GM12878 (cell line): Measurements from ENCODE around the gene C1QTNF8. TPM values are rescaled to one million over a fixed set of nuclear protein-coding genes. Genes with fewer than 3 reads are reported as not detected.

Experiments
- ATAC-seq: fragments of 200-7000 bp; cut with Tn5 transposase; 3 replicates; pipeline ENCODE4 v1.9.1; 2020; ENCODE audit warnings: mild to moderate bottlenecking, moderate library complexity
- BruUV-seq: library from RNA; stranded (reverse); fragments of 400-500 nt; replicated peaks from 2 replicates; lab custom pipeline; 2021; lab: Mats Ljungman, UMichigan
- CTCF ChIA-PET: fragments of 300-600 bp; sonication (Branson Sonifier 250); formaldehyde crosslinking; extraction: SDS; loops from one replicate; lab custom pipeline; 2021; ENCODE audit warnings: inconsistent platforms; lab: Yijun Ruan, JAX
- POLR2A ChIA-PET: fragments of 350-600 bp; formaldehyde crosslinking; extraction: SDS; loops from one replicate; lab custom pipeline; 2021; ENCODE audit warnings: inconsistent platforms; lab: Charles Lee
- RAD21 ChIA-PET: fragments of 300-600 bp; sonication (Branson Sonifier 250); formaldehyde crosslinking; loops from one replicate; lab custom pipeline; 2023; ENCODE audit warnings: antibody characterized with exemption; ENCODE audit not compliant: unreplicated experiment; lab: Charles Lee
- SMC1A ChIA-PET: fragments of 300-600 bp; sonication (Branson Sonifier 250); formaldehyde crosslinking; loops from one replicate; lab custom pipeline; 2023; ENCODE audit not compliant: unreplicated experiment, uncharacterized antibody; lab: Charles Lee
- DNase-seq: peaks from one replicate; pipeline ENCODE4 v3.0.0-alpha.2; 2011; ENCODE audit warnings: low read depth, low spot score
- FAIRE-seq: peaks from 3 replicates; lab custom pipeline; 2011; peaks lifted over from hg19 to GRCh38; lab: Jason Lieb, UNC
- H2AFZ ChIP-seq: 2 replicates; pipeline ENCODE4 v1.6.0; 2011; ENCODE audit warnings: low read depth, low read length, control low read depth; ENCODE audit not compliant: control insufficient read depth
- H3K27ac ChIP-seq: 2 replicates; pipeline ENCODE4 v1.5.1; 2011; ENCODE audit warnings: control low read depth; ENCODE audit not compliant: control insufficient read depth, insufficient read depth
- H3K27me3 ChIP-seq, 2 experiments: replicated peaks in 1 of 2; 2 replicates each; pipeline versions ENCODE4 v1.6.0 to v1.6.1; 2011; ENCODE audit warnings: low read length in 1 of 2; ENCODE audit not compliant: control insufficient read depth in 2 of 2, insufficient read depth in 2 of 2
- H3K36me3 ChIP-seq, 2 experiments: 2 replicates each; pipeline ENCODE4 v1.5.1; 2011; ENCODE audit warnings: low read length in 1 of 2; ENCODE audit not compliant: control insufficient read depth in 2 of 2, insufficient read depth in 2 of 2
- H3K4me1 ChIP-seq: 2 replicates; pipeline ENCODE4 v1.6.1; 2011; ENCODE audit warnings: mild to moderate bottlenecking, low read length, moderate library complexity, mixed read lengths; ENCODE audit not compliant: control insufficient read depth, insufficient read depth
- H3K4me2 ChIP-seq: 2 replicates; pipeline ENCODE4 v1.6.0; 2011; ENCODE audit warnings: control low read depth; ENCODE audit not compliant: control insufficient read depth, insufficient read depth
- H3K4me3 ChIP-seq: fragments of 200-600 bp; sonication (generic); 2 replicates; pipeline ENCODE4 v1.5.1; 2016
- H3K79me2 ChIP-seq: 2 replicates; pipeline ENCODE4 v1.6.0; 2011; ENCODE audit warnings: low read length; ENCODE audit not compliant: control insufficient read depth, insufficient read depth
- H3K9ac ChIP-seq: 2 replicates; pipeline ENCODE4 v1.8.0; 2011; ENCODE audit warnings: low read length, control low read depth, mixed read lengths; ENCODE audit not compliant: control insufficient read depth, insufficient read depth
- H3K9me3 ChIP-seq: replicated peaks from 3 replicates; pipeline ENCODE4 v1.5.1; 2011; ENCODE audit warnings: mild to moderate bottlenecking, low read length; ENCODE audit not compliant: control insufficient read depth, insufficient read depth
- H4K20me1 ChIP-seq: 2 replicates; pipeline ENCODE4 v1.6.0; 2011; ENCODE audit not compliant: control insufficient read depth, insufficient read depth
- BRCA1 ChIP-seq: IDR thresholded peaks from 2 replicates; pipeline ENCODE4 v1.6.1; 2011; ENCODE audit warnings: low read depth, low read length, improper control_type of control experiment
- CEBPB ChIP-seq, 2 experiments: fragments of 150-350 bp in 1 of 2; IDR thresholded peaks; 2 replicates each; pipeline ENCODE4 v1.6.1; 2012 to 2014; ENCODE audit warnings: low read depth in 2 of 2, low read length in 2 of 2, borderline replicate concordance in 1 of 2, inconsistent platforms in 1 of 2
- ESRRA ChIP-seq: IDR thresholded peaks from 2 replicates; pipeline ENCODE4 v1.6.1; 2012; ENCODE audit warnings: mild to moderate bottlenecking, low read length, improper control_type of control experiment
- KLF5 ChIP-seq: fragments of 450-650 bp; IDR thresholded peaks from 2 replicates; pipeline ENCODE4 v1.6.1; 2014; ENCODE audit warnings: mild to moderate bottlenecking; ENCODE audit not compliant: partially characterized antibody
- PAX8 ChIP-seq: fragments of 450-650 bp; IDR thresholded peaks from 2 replicates; pipeline ENCODE4 v1.6.1; 2017; ENCODE audit warnings: mild to moderate bottlenecking, moderate library complexity
- RBBP5 ChIP-seq: fragments of 200-600 bp; sonication (generic); conservative IDR thresholded peaks from 2 replicates; pipeline ENCODE4 v1.6.1; 2016
- TARDBP ChIP-seq: IDR thresholded peaks from 2 replicates; pipeline ENCODE4 v1.6.1; 2016; ENCODE audit warnings: borderline replicate concordance
- ZNF384 ChIP-seq: IDR thresholded peaks from 2 replicates; pipeline ENCODE4 v1.6.1; 2012; ENCODE audit warnings: low read depth, mild to moderate bottlenecking, low read length, improper control_type of control experiment, borderline replicate concordance
- WGBS: methylation state at CpG from one replicate; pipeline ENCODE4 v1.1.6; 2016; ENCODE audit warnings: low lambda C conversion rate; ENCODE audit not compliant: insufficient replicate concordance, insufficient coverage; ENCODE audit errors: missing lambda C conversion rate; 5-methylcytosine and 5-hydroxymethylcytosine counted together
- in situ Hi-C: fragments of 300-500 bp; cut with MboI; formaldehyde crosslinking; loops from 9 replicates; pipeline ENCODE4 v1.14.3; 2018; ENCODE audit warnings: mixed read lengths
- intact Hi-C: fragments of 100-400 bp; cut with micrococcal nuclease; formaldehyde crosslinking; loops from one replicate; pipeline ENCODE4 v1.14.2; 2022; ENCODE audit not compliant: unreplicated experiment
- polyA plus RNA-seq, 11 experiments: library from polyadenylated mRNA; depleted of rRNA in 4 of 11; unstranded in 6 of 11; stranded (reverse) in 5 of 11; fragments of >200 nt; fragmentation: Nextera tagmentation in 4 of 11; fragmentation: Illumina TruSeq in 1 of 11; extraction: Ambion mirVana in 4 of 11; extraction: Trizol in 1 of 11; gene quantifications; 1 replicate in 1 of 11; 2 replicates in 10 of 11; pipeline versions ENCODE4 v1.2.1 to v1.2.3, GENCODE V29; 2011 to 2016; ENCODE audit warnings: inconsistent platforms in 2 of 11, missing spikeins in 2 of 11, low read depth in 1 of 11
- total RNA-seq, 4 experiments: library from RNA; depleted of rRNA in 3 of 4; stranded (reverse); fragments of >200 nt in 3 of 4; fragmentation: Illumina TruSeq in 1 of 4; extraction: Trizol in 1 of 4; gene quantifications; 2 replicates each; pipeline versions ENCODE4 v1.2.1 to v1.2.3, GENCODE V29; 2013 to 2021
- TF ChIP-seq, protein P1 (sequence below): fragments of 450-650 bp; IDR thresholded peaks from 2 replicates; pipeline ENCODE4 v1.6.1; 2017; ENCODE audit warnings: mild to moderate bottlenecking

The C1QTNF8 gene
- total and polyA plus RNA-seq, 10 of the 15 experiments (the other 5 are each of a cell fraction or from before 2014, with no cell fraction given): not detected

DNA sequence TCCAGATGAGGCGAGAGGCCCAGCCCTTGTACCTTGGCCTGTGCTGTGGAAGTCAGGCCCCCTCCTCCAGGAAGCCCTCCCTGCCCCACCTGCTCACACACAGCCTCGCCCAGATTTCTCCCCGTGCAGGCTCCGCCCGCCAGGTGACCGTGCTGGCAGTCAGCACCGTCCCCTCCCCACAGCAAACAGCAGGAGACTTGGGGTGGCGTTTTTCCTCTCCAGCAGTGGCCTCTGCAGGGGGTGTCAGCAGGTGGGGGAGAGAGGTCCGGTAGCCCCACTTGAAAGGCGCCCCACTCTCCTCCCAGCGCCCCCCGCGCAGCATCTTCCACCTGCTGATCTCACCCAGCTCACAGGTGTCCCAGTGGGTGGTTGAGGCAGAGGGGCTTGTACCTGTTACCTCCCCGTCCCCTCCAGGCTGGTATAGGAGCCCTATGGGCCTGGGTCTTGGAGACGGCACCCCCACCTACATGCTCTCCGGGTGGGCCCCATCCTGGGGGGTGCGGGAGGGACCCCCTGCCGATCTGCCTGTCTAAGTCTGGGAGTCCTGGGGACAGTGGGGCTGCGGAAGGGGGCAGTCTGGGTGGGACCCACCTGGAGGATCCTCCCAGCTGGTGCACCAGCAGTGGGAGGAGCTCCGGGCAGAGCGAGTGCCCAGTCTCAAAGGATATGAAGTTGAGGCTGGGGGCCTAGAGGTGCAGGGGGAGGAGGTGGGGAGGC, 4.2 kb upstream of the C1QTNF8 start:
- no peak for DNase-seq
- no TSS peak for BruUV-seq
- H3K27ac ChIP-seq: no peak overlapping the region
- in situ Hi-C loops: no loop called here
- RAD21 ChIA-PET: no interaction called here
- no peak for TF ChIP-seq BRCA1
- TF ChIP-seq RBBP5: no peak
- TF ChIP-seq, protein P1, sequence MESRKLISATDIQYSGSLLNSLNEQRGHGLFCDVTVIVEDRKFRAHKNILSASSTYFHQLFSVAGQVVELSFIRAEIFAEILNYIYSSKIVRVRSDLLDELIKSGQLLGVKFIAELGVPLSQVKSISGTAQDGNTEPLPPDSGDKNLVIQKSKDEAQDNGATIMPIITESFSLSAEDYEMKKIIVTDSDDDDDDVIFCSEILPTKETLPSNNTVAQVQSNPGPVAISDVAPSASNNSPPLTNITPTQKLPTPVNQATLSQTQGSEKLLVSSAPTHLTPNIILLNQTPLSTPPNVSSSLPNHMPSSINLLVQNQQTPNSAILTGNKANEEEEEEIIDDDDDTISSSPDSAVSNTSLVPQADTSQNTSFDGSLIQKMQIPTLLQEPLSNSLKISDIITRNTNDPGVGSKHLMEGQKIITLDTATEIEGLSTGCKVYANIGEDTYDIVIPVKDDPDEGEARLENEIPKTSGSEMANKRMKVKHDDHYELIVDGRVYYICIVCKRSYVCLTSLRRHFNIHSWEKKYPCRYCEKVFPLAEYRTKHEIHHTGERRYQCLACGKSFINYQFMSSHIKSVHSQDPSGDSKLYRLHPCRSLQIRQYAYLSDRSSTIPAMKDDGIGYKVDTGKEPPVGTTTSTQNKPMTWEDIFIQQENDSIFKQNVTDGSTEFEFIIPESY: no peak
- no peak for TF ChIP-seq CEBPB (IDR thresholded peaks at IDR 0.05; ENCODE audit: borderline replicate concordance in 1 of 2, low read depth in 2 of 2, low read length in 2 of 2)
- no peak for TF ChIP-seq PAX8
- no peak for TF ChIP-seq KLF5
- no peak for TF ChIP-seq TARDBP
- TF ChIP-seq ESRRA: no peak
- no peak for TF ChIP-seq ZNF384
- TF ChIP-seq, all 136 proteins: peak for 0
- intact Hi-C loops: no loop called here
- FAIRE-seq: no peak
- CTCF ChIA-PET: interaction anchor here (1.4 kb wide), 1 partner anchor 388 kb away, joined by 5 read pairs; no protein-coding TSS in a partner anchor
- no peaks in the 10 kb centered on the region for H3K27me3 ChIP-seq
- no peaks in the 10 kb centered on the region for H3K9me3 ChIP-seq
- WGBS: 23% methylated on average over 20 of the region's 21 CpGs
- no peak overlapping the region for H3K9ac ChIP-seq
- no peaks in the 10 kb centered on the region for H4K20me1 ChIP-seq
- no peak overlapping the region for H3K4me3 ChIP-seq
- H2AFZ ChIP-seq: no peak overlapping the region
- no peak overlapping the region for H3K4me2 ChIP-seq
- no peaks in the 10 kb centered on the region for H3K36me3 ChIP-seq
- no peak for ATAC-seq
- POLR2A ChIA-PET: no interaction called here
- SMC1A ChIA-PET: no interaction called here
- no peaks in the 10 kb centered on the region for H3K4me1 ChIP-seq
- no peaks in the 10 kb centered on the region for H3K79me2 ChIP-seq
